ENCODE data around the gene APLN.

The APLN gene

GRCh38 chrX:129597905-129598304 lies 56.9 kb downstream of the APLN start:
- DNase-seq (ENCODE audit: low read depth, low spot score) = no peak

- no peak for DNase-seq (ENCODE audit: low read depth, low spot score)
Measured at GRCh38 chrX:129596077-129596476, 58.7 kb downstream of the APLN start.
